LNCaP clone FGC (cell line): Measurements from ENCODE around the gene C9orf153.

Source experiments
- DNase-seq: peaks from one replicate; pipeline ENCODE4 v3.0.0-alpha.2; 2011; ENCODE audit warnings: low read depth
- H3K4me3 ChIP-seq: 2 replicates; pipeline ENCODE4 v1.5.1; 2011; ENCODE audit warnings: mild to moderate bottlenecking, low read depth, low read length, control low read depth
- TF ChIP-seq, protein P1 (sequence below): IDR thresholded peaks from 2 replicates; pipeline ENCODE4 v1.5.1; 2012; ENCODE audit warnings: mild to moderate bottlenecking; ENCODE audit not compliant: control insufficient read depth, insufficient read depth; ENCODE audit errors: extremely low read depth

Gene C9orf153

GRCh38 chr9:86175743-86176456 lies 83.6 kb downstream of the C9orf153 start:
- TF ChIP-seq, protein P1, sequence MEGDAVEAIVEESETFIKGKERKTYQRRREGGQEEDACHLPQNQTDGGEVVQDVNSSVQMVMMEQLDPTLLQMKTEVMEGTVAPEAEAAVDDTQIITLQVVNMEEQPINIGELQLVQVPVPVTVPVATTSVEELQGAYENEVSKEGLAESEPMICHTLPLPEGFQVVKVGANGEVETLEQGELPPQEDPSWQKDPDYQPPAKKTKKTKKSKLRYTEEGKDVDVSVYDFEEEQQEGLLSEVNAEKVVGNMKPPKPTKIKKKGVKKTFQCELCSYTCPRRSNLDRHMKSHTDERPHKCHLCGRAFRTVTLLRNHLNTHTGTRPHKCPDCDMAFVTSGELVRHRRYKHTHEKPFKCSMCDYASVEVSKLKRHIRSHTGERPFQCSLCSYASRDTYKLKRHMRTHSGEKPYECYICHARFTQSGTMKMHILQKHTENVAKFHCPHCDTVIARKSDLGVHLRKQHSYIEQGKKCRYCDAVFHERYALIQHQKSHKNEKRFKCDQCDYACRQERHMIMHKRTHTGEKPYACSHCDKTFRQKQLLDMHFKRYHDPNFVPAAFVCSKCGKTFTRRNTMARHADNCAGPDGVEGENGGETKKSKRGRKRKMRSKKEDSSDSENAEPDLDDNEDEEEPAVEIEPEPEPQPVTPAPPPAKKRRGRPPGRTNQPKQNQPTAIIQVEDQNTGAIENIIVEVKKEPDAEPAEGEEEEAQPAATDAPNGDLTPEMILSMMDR: no peak
- DNase-seq: no peak
- H3K4me3 ChIP-seq: no peak overlapping the region

GRCh38 chr9:86175223-86175622 lies 84.2 kb downstream of the C9orf153 start:
- TF ChIP-seq, protein P1: no peak
- DNase-seq: no peak

More at GRCh38 chr9:86175223-86175622, 84.2 kb downstream of the C9orf153 start:
- H3K4me3 ChIP-seq: no peak overlapping the region
